Measurements from ENCODE around the gene RTL1.

The RTL1 gene

DNA sequence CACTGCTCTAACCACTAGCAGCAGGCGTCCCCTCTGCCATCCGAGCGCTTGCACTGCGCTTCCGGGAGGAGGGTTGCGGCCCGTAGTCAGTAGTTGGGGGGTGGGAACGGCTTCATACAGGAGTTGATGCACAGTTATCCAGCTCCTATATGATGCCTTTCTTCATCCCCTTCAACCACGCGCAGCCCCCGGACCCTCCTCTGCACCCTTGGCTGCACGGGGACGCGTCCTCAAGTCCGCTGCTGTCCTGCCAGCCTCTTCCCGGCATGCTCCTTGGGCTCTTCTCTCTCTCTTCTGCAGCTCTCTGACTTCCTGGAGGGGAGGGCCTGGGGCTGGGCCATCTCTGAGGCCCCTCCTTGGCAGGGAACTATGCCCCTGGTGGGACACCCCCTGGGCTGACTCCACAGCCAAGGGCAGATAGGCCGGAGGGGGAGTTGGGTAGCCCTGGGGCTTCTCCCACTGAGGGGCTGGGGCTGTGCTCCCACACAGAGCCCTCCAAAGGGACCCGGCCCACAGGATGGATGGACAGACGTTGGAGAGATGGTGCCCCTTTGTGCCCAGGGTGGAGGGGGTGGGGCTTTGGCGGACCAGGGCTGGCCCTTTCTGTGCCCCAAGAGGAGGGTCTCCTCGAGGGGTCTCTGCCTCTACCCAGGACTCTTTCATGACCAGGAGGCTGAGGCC, 29.0 kb downstream of the RTL1 start:
- Histone ChIP-seq H3K4me3 (ENCODE audit: insufficient read depth, low read depth, low read length, poor library complexity, severe bottlenecking) (no peak overlapping the region), H3K27ac (ENCODE audit: insufficient read depth, low read length, poor library complexity, severe bottlenecking) (no peak overlapping the region), H3K9me3 (ENCODE audit: control insufficient read depth, low read length) (no peaks in the 10 kb centered on the region), H3K27me3 (replicated peaks; ENCODE audit: control insufficient read depth, insufficient read depth, low read length, poor library complexity, severe bottlenecking) (no peaks in the 10 kb centered on the region), H3K4me1 (ENCODE audit: control insufficient read depth, insufficient read depth, low read length, poor library complexity, severe bottlenecking) (no peaks in the 10 kb centered on the region), H3K36me3 (ENCODE audit: control insufficient read depth, insufficient read depth, low read length) (no peaks in the 10 kb centered on the region)
- no peak for DNase-seq

DNA sequence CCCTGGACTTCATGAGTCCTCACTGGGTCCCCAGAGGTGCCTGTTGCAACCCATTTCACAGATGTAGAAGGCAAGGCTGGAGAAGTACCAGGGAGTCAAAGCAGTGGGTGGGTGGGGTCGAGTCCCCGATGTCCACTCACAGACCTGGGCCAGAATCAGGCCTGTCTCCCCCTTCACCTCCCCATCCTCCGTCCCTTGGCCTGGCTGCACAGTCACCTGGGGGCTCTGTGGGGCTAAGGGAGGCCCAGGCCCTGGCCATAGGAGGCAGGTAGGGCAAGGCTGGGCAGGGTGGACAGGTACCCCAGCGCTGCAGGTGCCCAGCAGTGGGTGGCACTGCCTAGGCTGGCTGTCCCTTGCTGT, 29.5 kb downstream of the RTL1 start:
- no peak for DNase-seq
- no peaks in the 10 kb centered on the region for H3K36me3 ChIP-seq (ENCODE audit: control insufficient read depth, insufficient read depth, low read length)
- H3K4me1 ChIP-seq (ENCODE audit: control insufficient read depth, insufficient read depth, low read length, poor library complexity, severe bottlenecking) = no peaks in the 10 kb centered on the region

DNA sequence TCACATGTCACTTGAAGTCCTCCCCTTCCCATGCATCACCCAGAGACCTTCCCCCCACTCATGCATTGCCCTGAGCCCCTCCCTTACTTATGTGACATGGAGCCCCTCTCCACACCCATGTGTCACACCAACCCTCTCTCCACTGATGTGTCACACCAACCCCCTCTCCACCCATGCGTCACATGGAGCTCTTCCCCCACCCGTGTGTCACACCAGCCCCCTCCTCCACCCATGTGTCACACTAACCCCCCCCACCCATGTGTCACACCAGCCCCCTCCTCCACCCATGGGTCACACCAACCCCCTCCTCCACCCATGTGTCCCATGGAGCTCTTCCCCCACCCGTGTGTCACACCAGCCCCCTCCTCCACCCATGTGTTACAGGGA, 30.4 kb downstream of the RTL1 start:
- no peak overlapping the region for H3K4me3 ChIP-seq (ENCODE audit: insufficient read depth, low read depth, low read length, poor library complexity, severe bottlenecking)
- no peak for DNase-seq
- H3K36me3 ChIP-seq (ENCODE audit: control insufficient read depth, insufficient read depth, low read length) = no peaks in the 10 kb centered on the region
- no peaks in the 10 kb centered on the region for H3K4me1 ChIP-seq (ENCODE audit: control insufficient read depth, insufficient read depth, low read length, poor library complexity, severe bottlenecking)
- no peak overlapping the region for H3K27ac ChIP-seq (ENCODE audit: insufficient read depth, low read length, poor library complexity, severe bottlenecking)
- H3K9me3 ChIP-seq (ENCODE audit: control insufficient read depth, low read length) = no peaks in the 10 kb centered on the region
- no peaks in the 10 kb centered on the region for H3K27me3 ChIP-seq (replicated peaks; ENCODE audit: control insufficient read depth, insufficient read depth, low read length, poor library complexity, severe bottlenecking)

More for the DNA sequence above, 29.5 kb downstream of the RTL1 start:
- no peak overlapping the region for H3K4me3 ChIP-seq (ENCODE audit: insufficient read depth, low read depth, low read length, poor library complexity, severe bottlenecking)
- H3K27me3 ChIP-seq (replicated peaks; ENCODE audit: control insufficient read depth, insufficient read depth, low read length, poor library complexity, severe bottlenecking) = no peaks in the 10 kb centered on the region
- no peak overlapping the region for H3K27ac ChIP-seq (ENCODE audit: insufficient read depth, low read length, poor library complexity, severe bottlenecking)
- H3K9me3 ChIP-seq (ENCODE audit: control insufficient read depth, low read length) = no peaks in the 10 kb centered on the region

DNA sequence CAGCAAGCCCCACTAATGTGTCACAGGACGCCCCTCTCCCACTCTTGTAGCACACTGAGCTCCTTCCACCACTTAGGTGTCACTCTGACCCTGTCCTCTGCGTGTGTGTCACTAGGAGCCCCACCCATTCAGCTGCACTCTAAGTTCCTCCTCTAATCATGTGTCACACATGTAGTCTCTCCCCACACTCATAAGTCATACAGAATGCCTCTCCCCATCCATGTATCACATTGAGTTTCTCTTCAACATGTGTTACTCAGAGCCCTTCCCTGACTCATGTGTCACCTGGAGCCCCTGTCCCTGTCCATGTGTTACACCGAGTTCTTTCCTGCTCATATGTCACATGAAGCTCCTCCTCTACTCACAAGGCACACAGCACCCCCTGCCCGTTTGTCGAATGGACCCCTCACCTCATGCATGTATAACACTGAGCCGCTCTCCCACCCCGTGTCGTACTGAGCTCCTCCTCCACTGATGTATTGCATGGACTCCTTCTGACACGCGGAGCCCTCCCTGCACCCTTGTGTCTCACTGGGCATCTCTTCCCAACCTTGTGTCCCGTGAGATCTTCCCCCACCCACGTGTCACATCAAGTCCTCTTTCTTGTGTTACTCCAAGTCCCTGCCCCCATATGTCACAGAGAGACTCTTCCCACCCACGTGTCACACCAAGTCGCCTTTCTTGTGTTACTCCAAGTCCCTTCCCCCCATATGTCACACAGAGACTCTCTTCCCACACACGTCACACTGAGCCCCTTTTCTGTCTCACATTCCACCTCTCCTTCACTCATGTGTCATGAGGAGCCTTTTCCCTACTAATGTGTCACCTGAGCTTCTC, 31.0 kb downstream of the RTL1 start:
- no peak for DNase-seq
- H3K4me1 ChIP-seq (ENCODE audit: control insufficient read depth, insufficient read depth, low read length, poor library complexity, severe bottlenecking) = no peaks in the 10 kb centered on the region
- no peaks in the 10 kb centered on the region for H3K36me3 ChIP-seq (ENCODE audit: control insufficient read depth, insufficient read depth, low read length)
- no peaks in the 10 kb centered on the region for H3K9me3 ChIP-seq (ENCODE audit: control insufficient read depth, low read length)
- H3K4me3 ChIP-seq (ENCODE audit: insufficient read depth, low read depth, low read length, poor library complexity, severe bottlenecking) = no peak overlapping the region
- no peaks in the 10 kb centered on the region for H3K27me3 ChIP-seq (replicated peaks; ENCODE audit: control insufficient read depth, insufficient read depth, low read length, poor library complexity, severe bottlenecking)
- H3K27ac ChIP-seq (ENCODE audit: insufficient read depth, low read length, poor library complexity, severe bottlenecking) = no peak overlapping the region

DNA sequence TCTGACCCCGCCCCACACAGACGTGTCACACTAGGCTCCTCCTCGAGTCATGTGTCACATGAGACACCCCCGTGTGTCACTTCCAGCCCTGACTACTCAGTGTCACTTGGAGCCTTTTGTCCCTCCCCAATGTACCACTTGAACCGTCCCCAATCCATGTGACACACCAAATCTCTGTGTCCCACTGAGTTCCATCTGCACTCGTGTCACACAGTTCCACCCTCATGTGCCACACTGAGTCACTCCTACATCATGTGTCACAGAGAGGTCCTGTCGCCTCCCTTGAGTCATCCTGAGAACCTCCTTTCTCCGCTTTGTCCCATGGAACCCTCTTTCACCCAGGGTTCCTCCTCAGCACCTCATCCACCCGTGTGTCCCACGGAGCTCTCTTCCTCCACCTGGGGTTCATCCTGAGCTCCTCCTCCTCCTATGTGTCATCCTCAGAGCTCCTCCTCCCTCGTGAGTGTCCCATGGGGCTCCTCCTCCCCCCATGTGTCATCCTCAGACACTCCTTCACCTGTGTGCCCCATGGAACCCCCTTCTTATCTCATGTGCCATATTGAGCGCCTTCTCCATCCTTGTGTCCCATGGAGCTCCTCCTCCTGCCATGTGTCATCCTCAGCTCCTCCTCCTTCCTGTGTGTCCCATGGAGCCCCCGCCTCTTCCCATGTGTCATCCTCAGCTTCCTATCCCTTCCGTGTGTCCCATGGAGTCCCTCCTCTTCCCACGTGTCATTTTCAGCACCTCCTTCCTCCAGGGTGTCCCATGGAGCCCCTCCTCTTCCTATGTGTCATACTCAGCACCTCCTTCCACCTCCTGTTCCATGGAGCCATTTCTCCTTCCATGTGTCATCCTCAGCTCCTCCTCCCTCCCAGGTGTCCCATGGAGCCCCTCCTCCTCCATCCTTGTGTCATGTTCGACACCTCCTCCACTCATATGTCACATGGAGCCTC, 32.0 kb downstream of the RTL1 start:
- Histone ChIP-seq H3K27ac (ENCODE audit: insufficient read depth, low read length, poor library complexity, severe bottlenecking) (no peak overlapping the region), H3K9me3 (ENCODE audit: control insufficient read depth, low read length) (no peaks in the 10 kb centered on the region), H3K4me1 (ENCODE audit: control insufficient read depth, insufficient read depth, low read length, poor library complexity, severe bottlenecking) (no peaks in the 10 kb centered on the region), H3K36me3 (ENCODE audit: control insufficient read depth, insufficient read depth, low read length) (no peaks in the 10 kb centered on the region), H3K4me3 (ENCODE audit: insufficient read depth, low read depth, low read length, poor library complexity, severe bottlenecking) (no peak overlapping the region), H3K27me3 (replicated peaks; ENCODE audit: control insufficient read depth, insufficient read depth, low read length, poor library complexity, severe bottlenecking) (no peaks in the 10 kb centered on the region)
- DNase-seq = no peak

DNA sequence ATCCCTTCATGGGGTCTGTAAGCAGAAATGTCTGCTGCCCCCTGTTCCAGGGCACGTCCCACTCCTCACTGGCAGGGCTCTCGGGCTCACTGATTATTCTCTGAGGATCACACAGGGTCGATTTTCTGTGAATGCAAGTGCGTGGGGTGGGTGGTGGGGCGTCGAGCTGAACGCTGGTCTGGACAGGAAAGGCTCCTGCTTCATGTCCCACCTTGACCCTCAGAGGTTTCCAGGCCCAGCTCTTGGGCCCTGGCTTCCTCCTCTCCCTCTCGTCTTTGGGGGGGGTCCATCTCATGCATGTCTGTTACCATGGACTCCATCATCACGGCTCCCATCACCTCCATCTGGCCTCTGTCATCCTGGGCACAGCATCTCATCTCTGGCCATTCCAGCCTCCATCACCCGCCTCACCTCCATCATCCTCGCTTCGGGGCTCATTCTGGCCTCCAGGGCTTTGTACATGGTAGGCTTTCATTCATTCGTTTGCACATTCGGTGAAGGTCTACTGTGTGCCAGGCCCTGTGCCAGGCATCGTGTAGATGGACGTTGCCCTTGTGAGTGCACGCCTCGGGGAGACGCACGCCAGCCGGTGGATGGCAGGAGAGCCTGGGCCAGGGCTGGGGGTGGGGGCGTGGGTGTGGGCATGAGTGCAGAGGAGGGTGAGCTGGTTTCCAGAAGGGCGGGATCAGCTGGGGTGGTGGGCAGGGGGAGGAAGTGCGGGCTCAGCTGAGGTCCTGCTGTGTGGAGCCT, 34.7 kb downstream of the RTL1 start:
- Histone ChIP-seq H3K27me3 (replicated peaks; ENCODE audit: control insufficient read depth, insufficient read depth, low read length, poor library complexity, severe bottlenecking) (no peaks in the 10 kb centered on the region), H3K36me3 (ENCODE audit: control insufficient read depth, insufficient read depth, low read length) (no peaks in the 10 kb centered on the region), H3K9me3 (ENCODE audit: control insufficient read depth, low read length) (no peaks in the 10 kb centered on the region), H3K27ac (ENCODE audit: insufficient read depth, low read length, poor library complexity, severe bottlenecking) (no peak overlapping the region), H3K4me3 (ENCODE audit: insufficient read depth, low read depth, low read length, poor library complexity, severe bottlenecking) (no peak overlapping the region), H3K4me1 (ENCODE audit: control insufficient read depth, insufficient read depth, low read length, poor library complexity, severe bottlenecking) (no peaks in the 10 kb centered on the region)
- DNase-seq = no peak

DNA sequence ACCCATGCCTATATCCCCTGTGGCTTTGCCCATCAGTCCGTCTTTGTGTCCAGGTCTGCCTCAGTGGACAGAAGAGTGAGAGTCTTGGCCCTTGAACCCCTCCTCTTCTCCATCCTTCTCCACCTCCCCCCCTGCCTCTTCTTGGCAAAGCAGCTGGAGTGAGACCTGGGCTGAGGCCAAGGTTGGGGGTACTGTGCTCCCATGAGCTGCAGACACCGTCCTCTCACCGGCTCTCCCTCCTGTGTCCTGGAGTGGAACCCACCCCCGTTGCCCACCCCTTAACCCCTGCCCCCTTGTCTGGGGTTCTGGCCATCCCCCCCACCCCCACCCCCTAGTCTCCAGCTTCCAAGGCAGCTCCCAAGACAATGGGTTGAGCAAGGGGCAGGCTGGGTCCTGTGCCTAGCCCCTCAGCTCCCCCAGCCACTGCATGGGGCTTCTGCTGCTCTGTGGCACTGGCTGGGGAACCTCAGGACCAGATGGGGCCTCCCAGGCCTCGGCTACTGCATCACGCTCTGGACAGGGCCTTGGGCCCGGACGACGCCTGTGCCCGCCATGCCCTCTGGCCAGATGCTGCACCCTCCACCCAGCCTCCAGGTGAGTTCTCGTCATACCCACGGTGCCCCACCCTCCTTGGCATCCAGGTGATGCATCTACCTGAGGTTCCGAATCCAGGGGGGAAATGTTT, 35.7 kb downstream of the RTL1 start:
- H3K36me3 ChIP-seq (ENCODE audit: control insufficient read depth, insufficient read depth, low read length) = no peaks in the 10 kb centered on the region
- no peaks in the 10 kb centered on the region for H3K27me3 ChIP-seq (replicated peaks; ENCODE audit: control insufficient read depth, insufficient read depth, low read length, poor library complexity, severe bottlenecking)
- H3K9me3 ChIP-seq (ENCODE audit: control insufficient read depth, low read length) = no peaks in the 10 kb centered on the region
- H3K4me3 ChIP-seq (ENCODE audit: insufficient read depth, low read depth, low read length, poor library complexity, severe bottlenecking) = no peak overlapping the region
- no peak overlapping the region for H3K27ac ChIP-seq (ENCODE audit: insufficient read depth, low read length, poor library complexity, severe bottlenecking)
- no peaks in the 10 kb centered on the region for H3K4me1 ChIP-seq (ENCODE audit: control insufficient read depth, insufficient read depth, low read length, poor library complexity, severe bottlenecking)
- no peak for DNase-seq

DNA sequence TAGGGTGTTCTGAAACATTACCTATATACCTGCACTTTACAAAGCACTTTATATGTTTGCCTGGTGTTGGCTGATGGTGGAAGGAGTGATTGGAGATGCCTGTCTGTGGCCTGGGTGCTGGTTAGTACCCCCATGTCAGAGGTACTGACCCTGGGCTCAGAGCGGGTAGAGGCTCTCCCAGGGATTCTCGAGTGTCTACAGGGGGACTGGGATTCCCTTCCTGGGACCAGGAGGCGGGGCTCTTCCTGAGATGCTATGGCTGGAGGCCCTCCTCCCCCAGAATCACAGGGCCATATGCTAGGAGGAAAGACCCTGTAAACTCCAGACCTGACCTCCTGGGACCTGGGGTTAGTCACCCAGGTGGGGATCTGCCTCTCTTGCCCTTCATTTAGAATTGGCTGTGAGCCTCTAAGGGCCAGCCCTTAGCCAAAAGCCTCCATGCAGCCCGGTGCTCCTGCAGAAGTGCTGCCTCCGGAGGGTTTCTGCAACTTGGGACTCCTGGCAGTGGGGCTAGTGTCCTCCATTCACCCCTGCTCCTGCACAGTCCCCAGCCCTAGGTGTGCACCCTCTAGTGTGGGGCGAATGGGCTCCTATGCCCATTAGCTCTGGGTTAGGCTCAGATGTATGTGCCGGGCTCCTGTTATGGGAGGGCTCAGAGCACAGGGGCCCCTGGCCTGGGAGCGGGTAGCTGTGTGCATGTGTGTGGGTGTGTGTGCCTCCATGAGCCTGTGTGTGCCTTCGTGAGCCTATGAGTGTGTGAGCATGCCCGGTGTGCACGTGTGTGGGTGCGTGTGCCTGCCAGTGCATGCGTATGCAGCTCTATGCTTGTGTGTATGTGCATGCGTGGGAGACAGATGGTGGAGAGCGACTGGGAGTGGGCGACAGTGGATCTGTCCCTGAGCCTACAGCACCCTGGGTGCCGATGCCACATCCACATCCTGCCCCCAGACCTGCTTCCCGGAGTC, 36.6 kb downstream of the RTL1 start:
- H3K9me3 ChIP-seq (ENCODE audit: control insufficient read depth, low read length) = no peaks in the 10 kb centered on the region
- no peaks in the 10 kb centered on the region for H3K27me3 ChIP-seq (replicated peaks; ENCODE audit: control insufficient read depth, insufficient read depth, low read length, poor library complexity, severe bottlenecking)
- no peak overlapping the region for H3K4me3 ChIP-seq (ENCODE audit: insufficient read depth, low read depth, low read length, poor library complexity, severe bottlenecking)
- H3K27ac ChIP-seq (ENCODE audit: insufficient read depth, low read length, poor library complexity, severe bottlenecking) = no peak overlapping the region
- H3K4me1 ChIP-seq (ENCODE audit: control insufficient read depth, insufficient read depth, low read length, poor library complexity, severe bottlenecking) = no peaks in the 10 kb centered on the region
- no peak for DNase-seq
- H3K36me3 ChIP-seq (ENCODE audit: control insufficient read depth, insufficient read depth, low read length) = no peaks in the 10 kb centered on the region

Measured in effector memory CD4-positive, alpha-beta T cell (primary cell).